Glomerular visceral epithelial cell (primary cell): Measurements from ENCODE around the gene PTRHD1.
"Not testable (repeated sequence)": the region's sequence is repeated elsewhere in the genome, so short reads cannot be mapped to it uniquely, and the experiment has no call there.

Source experiments
- DNase-seq: peaks from one replicate; pipeline ENCODE4 v3.0.0-alpha.2; 2016; ENCODE audit errors: extremely low spot score

Gene PTRHD1

GRCh38 chr2:24809316-24810007 lies 16.3 kb upstream of the PTRHD1 start:
- DNase-seq: no peak

- no peak for DNase-seq
Observed at GRCh38 chr2:24806661-24807036, 13.5 kb upstream of the PTRHD1 start.

- DNase-seq: not testable (repeated sequence)
Observed at GRCh38 chr2:24805811-24806660, 12.8 kb upstream of the PTRHD1 start.

DNA sequence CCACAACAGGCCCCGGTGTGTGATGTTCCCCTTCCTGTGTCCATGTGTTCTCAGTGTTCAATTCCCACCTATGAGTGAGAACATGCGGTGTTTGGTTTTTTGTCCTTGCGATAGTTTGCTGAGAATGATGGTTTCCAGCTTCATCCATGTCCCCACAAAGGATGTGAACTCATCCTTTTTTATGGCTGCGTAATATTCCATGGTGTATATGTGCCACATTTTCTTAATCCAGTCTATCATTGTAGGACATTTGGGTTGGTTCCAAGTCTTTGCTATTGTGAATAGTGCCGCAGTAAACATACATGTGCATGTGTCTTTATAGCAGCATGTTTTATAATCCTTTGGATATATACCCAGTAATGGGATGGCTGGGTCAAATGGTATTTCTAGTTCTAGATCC lies 7.3 kb upstream of the PTRHD1 start:
- DNase-seq: not testable (repeated sequence)

DNA sequence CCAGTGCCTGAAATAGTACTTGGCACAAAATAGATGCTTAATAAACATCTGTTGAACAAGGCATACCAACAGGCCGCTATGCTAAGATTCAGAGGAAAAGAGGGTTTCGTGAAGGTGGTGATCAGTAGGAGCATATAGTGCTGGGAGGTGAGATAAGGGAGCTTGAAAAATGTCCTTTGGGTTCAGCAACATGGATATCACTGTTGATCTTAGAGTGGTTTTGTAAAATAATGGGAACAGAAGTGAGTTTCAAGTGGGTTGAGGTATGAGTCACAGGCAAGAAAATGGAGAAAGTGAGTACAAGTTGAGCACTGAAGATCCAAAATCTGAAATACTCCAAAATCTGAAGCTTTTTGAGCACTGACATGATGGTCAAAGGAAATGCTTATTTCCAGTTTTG lies 4.5 kb upstream of the PTRHD1 start:
- DNase-seq: no peak

DNA sequence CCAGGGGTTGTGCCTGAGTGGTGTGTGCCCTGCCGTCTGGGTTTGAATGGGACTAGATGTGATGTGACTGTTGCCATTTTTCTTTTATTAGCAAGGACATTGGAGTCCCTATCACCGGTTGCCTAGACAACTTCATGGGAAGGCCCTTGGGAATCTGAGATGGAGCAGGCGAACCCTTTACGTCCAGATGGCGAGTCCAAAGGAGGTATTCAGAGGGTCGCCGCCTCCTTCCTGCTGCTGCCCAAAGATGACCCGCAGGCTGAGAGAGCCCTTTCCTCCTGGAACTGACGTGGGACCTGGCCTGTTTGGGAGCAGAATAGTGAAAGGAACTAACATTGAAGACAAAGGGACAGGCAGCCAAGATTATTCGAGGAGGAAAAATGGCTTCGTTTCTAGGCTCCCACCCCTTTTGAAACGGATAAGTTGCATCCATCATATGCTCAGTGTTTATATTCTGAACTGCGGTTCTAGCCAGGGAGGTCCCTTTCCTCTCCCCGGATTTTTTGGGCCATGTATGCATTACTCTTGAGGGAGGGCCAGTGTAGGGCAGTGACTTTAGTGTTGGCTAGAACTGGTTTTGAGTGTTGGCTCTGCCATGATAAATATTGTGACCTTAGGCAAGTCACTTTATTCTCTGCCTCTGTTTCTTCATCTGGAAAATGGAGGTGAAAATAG lies 707 bp upstream of the PTRHD1 start:
- DNase-seq: peak; percentile 24

- DNase-seq: no peak
Observed at GRCh38 chr2:24792542-24792873, 683 bp downstream of the PTRHD1 start.

DNA sequence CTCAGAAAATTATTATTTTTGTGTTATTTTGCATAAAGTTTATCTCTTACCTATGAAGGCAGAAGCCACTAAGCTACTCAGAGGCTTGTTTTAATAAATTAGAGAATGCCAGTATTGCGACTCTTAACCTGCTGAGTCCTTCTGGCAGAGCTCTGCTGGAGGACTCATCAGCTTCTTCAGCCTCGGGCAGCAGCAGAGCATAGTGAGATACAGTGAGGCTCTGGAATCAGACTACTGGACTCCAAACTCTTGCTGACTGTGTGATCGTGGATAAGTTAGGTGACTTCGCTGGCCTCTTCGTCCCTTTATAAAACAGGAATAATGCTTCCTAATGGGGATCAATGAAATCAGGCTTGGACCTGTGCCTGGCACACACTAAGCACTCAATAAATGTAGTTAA lies 1.7 kb downstream of the PTRHD1 start:
- no peak for DNase-seq

- no peak for DNase-seq
Observed at GRCh38 chr2:24788816-24789215, 4.4 kb downstream of the PTRHD1 start.

DNA sequence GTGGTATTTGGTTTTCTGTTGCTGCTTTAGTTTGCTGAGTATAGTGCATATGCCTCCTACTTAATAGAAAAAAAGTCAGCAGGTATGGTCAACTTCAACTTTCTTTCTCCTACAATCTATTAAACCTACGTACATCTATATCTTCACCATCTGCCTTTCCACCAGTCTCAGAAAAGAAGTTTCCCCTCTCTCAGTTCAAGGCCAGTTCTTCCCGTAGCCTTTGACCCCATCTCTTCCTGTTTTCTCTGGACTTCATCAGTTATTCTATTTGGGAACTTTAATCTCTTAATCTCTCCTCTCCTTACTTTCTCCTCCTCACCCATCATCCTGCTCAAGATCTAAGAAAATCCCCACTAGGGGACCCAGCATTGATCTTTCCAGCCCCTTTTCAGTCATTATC lies 5.7 kb downstream of the PTRHD1 start:
- DNase-seq: no peak

GRCh38 chr2:24785671-24786321 lies 7.4 kb downstream of the PTRHD1 start:
- DNase-seq: no peak

DNA sequence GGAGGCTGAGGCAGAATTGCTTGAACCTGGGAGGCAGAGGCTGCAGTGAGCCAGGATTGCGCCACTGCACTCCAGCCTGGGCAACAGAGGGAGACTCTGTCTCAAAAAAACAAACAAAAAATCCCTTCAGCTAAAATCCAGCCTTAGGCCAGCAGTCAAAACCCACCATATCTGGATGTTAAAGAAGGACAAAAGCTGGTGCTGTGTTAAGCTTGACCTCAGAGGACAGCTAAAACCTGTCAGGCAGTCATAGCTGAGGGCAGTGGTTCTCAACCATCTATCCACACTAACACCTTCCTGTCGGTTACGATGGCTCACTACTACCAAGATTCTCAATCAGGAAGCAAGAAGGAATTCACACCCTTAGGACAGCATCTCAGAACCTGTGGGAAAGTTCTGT lies 9.6 kb downstream of the PTRHD1 start:
- no peak for DNase-seq

DNA sequence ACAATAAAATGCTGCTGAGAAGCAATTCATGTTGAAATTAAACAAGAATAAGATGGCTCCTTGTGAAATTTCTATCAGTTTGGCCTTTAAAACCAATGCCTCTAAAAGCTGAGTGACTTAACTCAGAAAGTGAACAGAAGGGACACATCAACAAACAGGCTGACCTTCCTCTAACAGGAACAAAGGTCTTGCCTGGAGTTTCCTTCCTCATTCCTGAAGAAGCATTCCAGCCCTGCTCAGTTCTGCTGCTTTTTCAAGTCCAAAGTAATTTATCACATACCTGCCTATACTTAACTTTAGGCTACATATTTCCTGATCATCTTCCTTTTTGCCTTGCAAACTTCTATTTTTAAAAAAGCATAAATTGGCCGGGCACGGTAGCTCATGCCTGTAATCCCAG lies 14.1 kb downstream of the PTRHD1 start:
- DNase-seq: no peak

DNA sequence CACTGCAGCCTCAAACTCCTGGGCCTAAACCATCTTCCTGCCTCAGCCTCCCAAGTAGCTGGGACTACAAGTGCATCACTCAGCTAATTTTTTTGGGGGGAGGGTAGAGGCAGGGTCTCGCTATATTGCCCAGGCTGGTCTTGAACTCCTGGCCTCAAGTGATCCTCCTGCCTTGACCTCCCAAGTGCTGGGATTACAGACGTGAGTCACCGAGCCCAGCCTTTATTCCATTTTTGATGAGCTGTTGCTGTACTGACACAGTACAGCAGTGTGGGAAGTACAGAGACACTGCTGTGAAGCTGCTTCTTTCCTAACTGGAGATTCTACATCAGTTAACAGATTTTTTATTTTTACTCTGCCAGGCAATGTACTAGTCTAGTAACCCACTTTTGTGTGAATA lies 18.8 kb downstream of the PTRHD1 start:
- no peak for DNase-seq

DNA sequence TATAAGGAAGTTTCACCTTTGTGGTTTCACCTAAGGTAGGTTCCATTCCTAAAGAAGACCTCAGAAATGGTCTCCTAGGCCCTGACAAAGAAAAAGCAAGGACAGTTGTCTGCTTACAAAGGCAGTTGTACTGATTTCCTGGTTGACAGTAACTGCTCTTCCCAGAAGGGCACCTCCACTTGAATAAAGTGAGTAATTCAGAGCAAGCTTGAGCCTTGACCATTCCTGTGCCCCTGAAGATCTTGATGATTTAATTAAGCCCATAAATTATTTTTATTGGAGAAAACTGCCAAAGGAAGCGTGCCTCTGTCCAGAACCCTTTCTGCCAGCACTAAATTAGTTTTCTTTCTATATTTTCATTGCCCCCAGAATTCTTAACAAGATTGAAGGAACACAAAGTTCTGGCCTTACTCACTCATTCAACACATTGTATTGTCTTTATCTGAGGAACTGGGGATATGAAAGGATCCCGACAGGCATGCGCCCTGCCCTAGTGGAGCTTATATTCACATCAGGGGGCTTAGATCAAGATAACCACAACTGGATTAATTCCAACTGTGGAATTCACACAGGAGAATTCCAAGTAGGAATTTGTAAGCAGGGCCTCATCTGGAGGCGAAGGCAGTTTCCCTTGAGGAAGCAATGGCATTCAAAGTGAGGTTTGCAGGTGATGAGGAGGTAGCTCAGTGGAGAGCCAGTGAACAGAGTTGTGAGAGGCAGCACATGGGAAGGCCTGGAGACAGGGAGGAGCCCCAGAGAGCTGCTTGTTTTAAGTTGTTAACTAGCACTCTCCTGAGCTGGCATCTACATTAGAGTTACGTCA lies 21.2 kb downstream of the PTRHD1 start:
- no peak for DNase-seq

DNA sequence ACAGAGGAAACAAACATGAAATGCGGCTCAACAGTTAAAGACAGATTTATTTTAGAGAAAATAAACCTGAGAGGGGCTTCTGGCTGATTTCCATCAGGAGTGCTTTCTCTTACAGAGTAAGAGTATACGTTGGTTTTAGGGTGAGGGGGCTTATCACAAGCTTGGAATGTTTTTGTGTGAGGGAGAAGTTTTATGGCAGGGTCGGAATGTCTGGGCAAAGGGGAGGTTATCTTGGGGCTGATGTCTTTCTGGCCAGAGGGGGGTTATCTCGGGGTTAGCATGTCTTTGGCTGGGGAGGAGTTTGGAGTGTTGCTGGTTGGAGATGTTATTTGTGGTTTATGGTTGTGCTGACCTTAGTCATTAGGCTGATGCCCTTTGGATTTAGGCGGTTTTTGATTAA lies 22.1 kb downstream of the PTRHD1 start:
- no peak for DNase-seq

DNA sequence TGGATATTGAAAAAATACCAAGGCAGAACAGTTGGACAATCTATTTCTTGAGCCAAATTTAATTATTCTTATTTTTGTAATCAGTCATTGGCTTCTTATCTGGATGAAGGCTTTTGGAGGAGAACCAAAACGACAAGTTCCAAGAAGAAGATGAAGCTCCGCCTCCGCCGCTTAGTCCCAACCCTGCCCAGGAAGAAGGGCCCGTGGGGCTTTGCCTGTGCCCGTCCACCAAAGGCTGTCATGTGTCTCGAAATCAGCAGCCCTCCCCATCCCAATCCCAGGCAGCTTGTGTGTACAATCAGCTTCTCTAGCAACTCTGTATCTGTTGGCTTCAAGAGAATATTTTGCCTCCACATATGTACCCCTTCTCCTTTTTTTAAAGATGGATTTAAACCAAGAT lies 24.6 kb downstream of the PTRHD1 start:
- no peak for DNase-seq

GRCh38 chr2:24768013-24768412 lies 25.2 kb downstream of the PTRHD1 start:
- no peak for DNase-seq

DNA sequence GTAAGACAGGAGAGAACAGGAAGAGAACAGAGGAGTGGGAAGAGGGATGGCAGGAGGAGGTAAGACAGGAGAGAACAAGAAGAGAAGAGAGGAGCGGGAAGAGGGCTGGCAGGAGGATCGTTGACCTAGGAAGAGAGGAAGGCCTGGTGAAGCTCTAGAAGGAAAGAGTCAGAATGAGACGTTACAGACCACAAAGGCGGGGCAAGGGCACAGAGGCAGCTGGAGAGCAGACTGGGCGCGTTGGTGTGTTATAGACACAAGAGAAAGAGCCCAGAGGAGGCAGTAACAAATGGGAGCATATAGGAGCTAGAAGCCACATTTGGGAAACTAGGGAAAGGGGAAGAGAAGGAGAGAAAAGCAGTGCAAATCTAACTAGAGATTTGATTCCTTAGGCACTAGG lies 26.6 kb downstream of the PTRHD1 start:
- no peak for DNase-seq

DNA sequence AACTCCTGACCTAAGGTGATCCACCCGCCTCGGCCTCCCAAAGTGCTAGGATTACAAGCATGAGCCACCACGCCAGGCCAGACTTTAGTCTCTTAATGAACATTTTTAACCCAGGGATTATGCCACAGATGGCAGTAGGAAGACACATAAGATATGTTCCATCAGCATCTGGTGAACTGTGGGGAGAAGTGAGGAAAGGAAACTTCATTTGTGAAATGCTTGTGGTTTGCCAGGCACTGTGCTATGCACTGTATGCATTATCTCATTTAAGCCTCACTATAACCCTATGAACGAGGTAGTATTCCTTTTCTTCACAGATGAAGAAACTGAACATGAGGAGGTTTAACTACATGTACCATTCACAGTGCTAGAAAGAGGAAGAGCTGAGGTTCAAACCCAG lies 29.3 kb downstream of the PTRHD1 start:
- DNase-seq: no peak

DNA sequence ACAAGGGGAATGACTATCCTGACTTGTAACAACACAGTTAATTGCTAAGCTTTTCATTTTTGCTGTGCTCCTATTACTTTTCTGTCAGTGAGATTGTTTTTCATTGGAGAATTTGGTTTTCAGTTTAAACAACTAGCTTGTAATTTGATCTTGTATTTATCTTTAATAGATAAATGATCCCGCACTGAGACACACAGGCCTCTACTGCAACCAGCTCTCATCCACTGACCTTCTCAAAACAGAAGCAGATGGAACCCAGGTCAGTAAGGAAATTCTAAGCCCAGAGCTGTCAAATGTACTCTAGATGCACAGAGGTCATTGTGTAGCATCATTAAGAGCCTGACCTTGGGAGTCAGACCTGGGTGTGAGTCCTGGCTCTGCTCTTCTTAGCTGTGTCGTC lies 30.7 kb downstream of the PTRHD1 start:
- no peak for DNase-seq

DNA sequence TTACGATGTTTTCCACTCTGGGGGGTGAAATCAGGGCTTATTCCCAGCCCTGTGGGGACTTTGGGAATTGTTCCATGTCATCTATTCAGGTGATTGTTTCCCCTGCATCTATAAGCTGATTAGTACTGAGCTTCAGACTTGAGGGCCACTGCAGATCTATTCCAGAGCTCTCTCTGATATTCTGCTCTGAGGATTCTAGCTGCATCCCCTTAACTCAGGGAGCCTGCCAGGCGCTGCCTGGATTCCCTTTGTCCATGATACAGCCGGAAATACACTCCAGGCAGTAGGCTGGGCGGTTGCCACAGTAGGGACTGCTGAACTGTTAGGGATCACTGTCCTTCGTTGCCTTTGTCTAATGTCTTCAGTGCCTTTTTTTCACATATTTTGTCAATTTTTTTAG lies 31.3 kb downstream of the PTRHD1 start:
- DNase-seq: no peak
